ENCODE data around the gene DLL4.
A peak's percentile ranks its signal among the peaks of the same experiment; 100 is the strongest.

Gene DLL4

DNA sequence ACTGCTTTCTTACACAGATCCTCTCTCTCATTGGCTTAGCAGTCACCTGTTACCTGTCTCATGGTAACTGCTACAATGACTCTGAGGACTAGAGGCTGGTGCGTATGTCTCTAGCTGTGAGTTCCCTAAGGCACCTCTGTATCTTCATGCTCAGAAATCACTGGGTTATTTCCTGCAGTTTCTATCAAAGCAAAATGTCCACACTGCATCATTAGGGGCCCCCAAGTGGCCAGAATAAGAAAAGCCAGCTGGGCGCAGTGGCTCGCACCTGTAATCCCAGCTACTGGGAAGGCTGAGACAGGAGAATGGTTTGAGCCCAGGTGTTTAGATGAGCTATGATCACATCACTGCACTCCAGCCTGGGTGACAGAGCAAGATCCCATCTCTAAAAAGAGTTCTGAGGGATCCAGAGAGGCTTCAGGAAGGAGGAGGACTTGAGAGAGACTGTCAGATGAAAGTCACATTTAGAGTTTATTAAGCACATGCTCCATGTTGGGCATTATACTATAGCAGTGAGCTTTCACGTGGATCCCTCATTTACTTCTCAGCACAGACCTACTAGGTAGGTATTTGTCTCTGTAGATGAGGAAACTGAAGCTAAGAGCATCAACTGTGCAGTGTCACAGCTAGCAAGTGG, 37.2 kb upstream of the DLL4 start:
- Histone ChIP-seq H2BK5ac (ENCODE audit: low read length) (no peak overlapping the region), H3K4me1 (ENCODE audit: control insufficient read depth, low read depth, low read length) (no peaks in the 10 kb centered on the region), H3K79me1 (ENCODE audit: low read length) (peaks cover 8% of the 10 kb centered on the region), H3K27me3 (ENCODE audit: insufficient read depth, low read length, poor library complexity) (no peaks in the 10 kb centered on the region), H3K23ac (ENCODE audit: low read length) (no peak overlapping the region), H3K79me2 (ENCODE audit: control insufficient read depth, insufficient read depth, low read length) (peaks cover 6% of the 10 kb centered on the region), H4K8ac (ENCODE audit: low read depth, low read length) (no peak overlapping the region), H3K56ac (ENCODE audit: low read length) (no peak overlapping the region), H3K4me3 (ENCODE audit: low read length) (no peak overlapping the region), H4K5ac (ENCODE audit: low read length) (no peak overlapping the region), H3K4me2 (ENCODE audit: low read length) (no peak overlapping the region), H2BK120ac (ENCODE audit: low read depth, low read length) (no peak overlapping the region), H3K18ac (ENCODE audit: low read length) (no peak overlapping the region), H3K4ac (ENCODE audit: low read depth, low read length) (no peak overlapping the region), H3K36me3 (ENCODE audit: control insufficient read depth, insufficient read depth, low read length) (no peaks in the 10 kb centered on the region), H3K27ac (ENCODE audit: low read depth, low read length) (no peak overlapping the region), H2AK5ac (ENCODE audit: low read length) (no peak overlapping the region), H2BK15ac (replicated peaks; ENCODE audit: low read depth) (no peak overlapping the region), H3K9ac (ENCODE audit: low read length) (no peak overlapping the region)
- DNase-seq = peak; percentile 54
- no CpG with 5 or more reads among the region's 4 CpGs for WGBS (ENCODE audit: extremely low coverage, insufficient coverage, low lambda C conversion rate)

DNA sequence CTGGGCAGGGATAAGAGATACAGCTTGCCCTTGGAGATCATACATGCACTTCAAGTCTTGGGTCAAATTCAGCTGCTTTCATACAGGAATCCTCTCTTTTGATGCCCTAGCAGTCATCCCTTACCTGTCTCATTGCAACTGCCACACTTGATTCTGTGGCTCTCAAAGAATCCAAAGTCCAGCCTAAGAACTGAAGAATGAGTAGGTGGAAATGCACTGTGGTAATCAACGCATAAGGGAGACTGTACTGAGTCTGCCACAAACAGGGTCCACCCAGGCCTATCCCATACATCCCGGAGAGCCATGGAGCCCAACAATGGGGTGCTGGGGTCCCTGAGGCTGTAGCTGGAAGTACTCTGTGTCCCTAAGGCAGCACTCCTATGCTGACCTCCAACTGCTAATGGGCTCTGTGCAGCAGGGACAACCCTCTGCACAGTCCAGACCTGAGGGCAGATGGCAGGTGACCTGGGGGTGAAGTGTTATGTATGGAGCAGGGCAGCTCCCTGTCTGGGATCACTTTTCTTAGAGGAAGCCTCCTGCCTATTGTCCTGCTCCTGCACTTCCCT, 36.6 kb upstream of the DLL4 start:
- no peak overlapping the region for H3K4me3 ChIP-seq (ENCODE audit: low read length)
- no peak overlapping the region for H2AK5ac ChIP-seq (ENCODE audit: low read length)
- H3K56ac ChIP-seq (ENCODE audit: low read length) = no peak overlapping the region
- no peak overlapping the region for H2BK5ac ChIP-seq (ENCODE audit: low read length)
- H2BK120ac ChIP-seq (ENCODE audit: low read depth, low read length) = no peak overlapping the region
- H3K36me3 ChIP-seq (ENCODE audit: control insufficient read depth, insufficient read depth, low read length) = no peaks in the 10 kb centered on the region
- WGBS (ENCODE audit: extremely low coverage, insufficient coverage, low lambda C conversion rate) = no CpG with 5 or more reads among the region's 2 CpGs
- H3K18ac ChIP-seq (ENCODE audit: low read length) = no peak overlapping the region
- DNase-seq = no peak
- H3K9ac ChIP-seq (ENCODE audit: low read length) = no peak overlapping the region
- no peak overlapping the region for H2BK15ac ChIP-seq (replicated peaks; ENCODE audit: low read depth)
- no peak overlapping the region for H3K23ac ChIP-seq (ENCODE audit: low read length)
- H3K27me3 ChIP-seq (ENCODE audit: insufficient read depth, low read length, poor library complexity) = no peaks in the 10 kb centered on the region
- H3K79me2 ChIP-seq (ENCODE audit: control insufficient read depth, insufficient read depth, low read length) = peaks cover 6% of the 10 kb centered on the region
- no peak overlapping the region for H4K8ac ChIP-seq (ENCODE audit: low read depth, low read length)
- H3K4me2 ChIP-seq (ENCODE audit: low read length) = no peak overlapping the region
- no peak overlapping the region for H4K5ac ChIP-seq (ENCODE audit: low read length)
- H3K27ac ChIP-seq (ENCODE audit: low read depth, low read length) = no peak overlapping the region
- no peaks in the 10 kb centered on the region for H3K4me1 ChIP-seq (ENCODE audit: control insufficient read depth, low read depth, low read length)
- peaks cover 8% of the 10 kb centered on the region for H3K79me1 ChIP-seq (ENCODE audit: low read length)
- H3K4ac ChIP-seq (ENCODE audit: low read depth, low read length) = no peak overlapping the region

DNA sequence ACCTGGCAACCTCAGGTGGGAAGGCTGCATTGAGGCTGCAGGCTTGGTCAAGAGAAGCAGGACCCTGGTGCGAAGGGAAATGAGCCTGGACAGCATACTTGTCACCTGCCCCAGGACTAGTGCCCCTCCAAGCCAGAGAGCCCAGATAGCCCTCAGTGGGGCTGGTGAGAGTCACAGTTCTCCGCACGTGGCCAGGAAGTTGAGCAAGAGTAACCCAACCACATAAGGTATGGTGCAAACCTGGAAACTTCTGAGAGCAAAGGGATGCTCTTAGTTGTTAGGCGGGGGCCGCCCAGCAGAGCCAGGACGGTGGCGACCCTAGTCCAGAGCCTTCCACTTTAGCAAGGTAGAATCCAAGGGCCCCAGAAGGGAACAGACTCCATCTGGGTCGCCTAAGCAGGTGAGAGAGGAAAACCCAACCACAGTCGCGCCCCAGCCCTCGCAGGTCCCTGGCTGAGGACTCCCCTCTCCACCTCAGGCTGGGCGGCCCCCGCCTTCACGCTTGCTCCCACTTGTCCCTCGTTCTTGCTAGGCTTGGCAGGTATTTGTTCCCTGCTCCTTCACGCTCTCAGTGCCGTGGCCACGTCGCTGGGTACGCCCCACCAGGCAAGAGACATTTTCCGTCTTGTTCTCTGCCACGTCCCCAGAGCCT, 36.0 kb upstream of the DLL4 start:
- no CpG with 5 or more reads among the region's 22 CpGs for WGBS (ENCODE audit: extremely low coverage, insufficient coverage, low lambda C conversion rate)
- peak overlapping the region; percentile 80 for H3K56ac ChIP-seq (ENCODE audit: low read length)
- peaks cover 8% of the 10 kb centered on the region for H3K79me1 ChIP-seq (ENCODE audit: low read length)
- no peak overlapping the region for H4K8ac ChIP-seq (ENCODE audit: low read depth, low read length)
- H3K4me2 ChIP-seq (ENCODE audit: low read length) = no peak overlapping the region
- no peak overlapping the region for H2BK15ac ChIP-seq (replicated peaks; ENCODE audit: low read depth)
- H3K27me3 ChIP-seq (ENCODE audit: insufficient read depth, low read length, poor library complexity) = no peaks in the 10 kb centered on the region
- H3K27ac ChIP-seq (ENCODE audit: low read depth, low read length) = no peak overlapping the region
- H3K18ac ChIP-seq (ENCODE audit: low read length) = no peak overlapping the region
- DNase-seq = no peak
- no peak overlapping the region for H3K23ac ChIP-seq (ENCODE audit: low read length)
- no peak overlapping the region for H3K4me3 ChIP-seq (ENCODE audit: low read length)
- H3K4ac ChIP-seq (ENCODE audit: low read depth, low read length) = no peak overlapping the region
- no peaks in the 10 kb centered on the region for H3K4me1 ChIP-seq (ENCODE audit: control insufficient read depth, low read depth, low read length)
- H4K5ac ChIP-seq (ENCODE audit: low read length) = no peak overlapping the region
- peaks cover 6% of the 10 kb centered on the region for H3K79me2 ChIP-seq (ENCODE audit: control insufficient read depth, insufficient read depth, low read length)
- H3K36me3 ChIP-seq (ENCODE audit: control insufficient read depth, insufficient read depth, low read length) = no peaks in the 10 kb centered on the region
- H2BK5ac ChIP-seq (ENCODE audit: low read length) = no peak overlapping the region
- no peak overlapping the region for H2BK120ac ChIP-seq (ENCODE audit: low read depth, low read length)
- no peak overlapping the region for H3K9ac ChIP-seq (ENCODE audit: low read length)
- no peak overlapping the region for H2AK5ac ChIP-seq (ENCODE audit: low read length)

DNA sequence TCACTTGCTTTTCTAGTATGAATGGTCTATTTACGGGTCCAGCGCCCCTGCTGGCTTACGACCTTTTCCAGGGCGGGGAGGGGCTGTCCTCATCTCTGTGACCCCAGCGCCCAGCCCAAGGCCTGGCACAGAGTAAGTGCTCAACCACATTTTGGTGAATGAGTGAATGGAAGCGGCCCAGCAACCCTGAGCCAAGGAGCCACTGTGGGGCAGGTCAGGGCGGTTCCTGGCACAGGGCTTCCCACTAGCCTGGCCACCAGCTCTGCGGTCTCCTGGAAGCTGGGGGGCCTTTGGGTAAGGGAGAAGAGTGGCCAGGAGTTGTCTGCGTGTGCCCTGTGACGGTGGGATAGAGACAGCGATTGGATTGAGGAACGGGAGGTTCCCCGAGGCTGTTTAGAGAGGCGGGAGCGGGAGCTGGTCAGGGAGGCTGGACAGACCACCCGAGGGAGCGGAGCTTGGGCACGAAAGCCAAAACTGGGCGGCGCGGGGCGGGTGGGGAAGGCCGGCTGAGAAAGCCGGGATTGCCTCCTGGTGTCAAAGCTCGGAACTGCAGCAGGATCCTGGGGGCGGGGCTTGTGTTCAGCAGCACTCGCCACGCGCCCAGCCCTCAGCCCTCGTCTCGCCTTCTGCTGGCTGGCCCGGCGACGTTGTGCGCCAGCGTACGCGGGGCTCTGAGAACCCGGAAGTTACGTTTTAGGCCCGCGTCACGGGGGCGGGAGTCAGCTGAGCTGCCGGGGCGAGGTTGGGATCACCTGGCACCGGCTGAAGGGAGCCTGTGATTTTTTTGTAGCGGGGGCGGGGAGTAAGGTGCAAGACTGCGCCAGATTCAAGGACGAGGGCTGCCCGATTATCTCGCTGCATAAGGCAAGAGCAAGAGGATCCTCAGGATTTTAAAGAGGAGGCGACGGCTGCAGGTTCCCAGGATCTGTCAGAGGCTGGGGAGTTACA, 35.1 kb upstream of the DLL4 start, which contains the start of gene VPS18:
Gene VPS18 (plus strand): TSS at position 718 of the 948 bp plus-strand sequence. CDS start 319 bp downstream, outside the sequence.
- peaks cover 1% of the 10 kb centered on the region for H3K36me3 ChIP-seq (ENCODE audit: control insufficient read depth, insufficient read depth, low read length)
- no peak within 1 kb of the TSS for H4K5ac ChIP-seq (ENCODE audit: low read length)
- no peak within 1 kb of the TSS for H2AK5ac ChIP-seq (ENCODE audit: low read length)
- H3K27me3 ChIP-seq (ENCODE audit: insufficient read depth, low read length, poor library complexity) = no peaks in the 10 kb centered on the region
- peaks cover 6% of the 10 kb centered on the region for H3K79me2 ChIP-seq (ENCODE audit: control insufficient read depth, insufficient read depth, low read length)
- H3K27ac ChIP-seq (ENCODE audit: low read depth, low read length) = peak within 1 kb of the TSS; percentile 63
- H3K18ac ChIP-seq (ENCODE audit: low read length) = peak within 1 kb of the TSS; percentile 22
- no peaks in the 10 kb centered on the region for H3K4me1 ChIP-seq (ENCODE audit: control insufficient read depth, low read depth, low read length)
- peaks cover 8% of the 10 kb centered on the region for H3K79me1 ChIP-seq (ENCODE audit: low read length)
- peak within 1 kb of the TSS; percentile 90 for H3K4me3 ChIP-seq (ENCODE audit: low read length)
- no peak within 1 kb of the TSS for H4K8ac ChIP-seq (ENCODE audit: low read depth, low read length)
- DNase-seq = peak; percentile 98
- H3K4ac ChIP-seq (ENCODE audit: low read depth, low read length) = no peak within 1 kb of the TSS
- no peak within 1 kb of the TSS for H2BK5ac ChIP-seq (ENCODE audit: low read length)
- H3K56ac ChIP-seq (ENCODE audit: low read length) = peak within 1 kb of the TSS; percentile 98
- WGBS (ENCODE audit: extremely low coverage, insufficient coverage, low lambda C conversion rate) = no CpG with 5 or more reads among the region's 55 CpGs
- peak within 1 kb of the TSS; percentile 56 for H3K23ac ChIP-seq (ENCODE audit: low read length)
- H2BK120ac ChIP-seq (ENCODE audit: low read depth, low read length) = no peak within 1 kb of the TSS
- peak within 1 kb of the TSS; percentile 73 for H3K4me2 ChIP-seq (ENCODE audit: low read length)
- no peak within 1 kb of the TSS for H2BK15ac ChIP-seq (replicated peaks; ENCODE audit: low read depth)
- peak within 1 kb of the TSS; percentile 94 for H3K9ac ChIP-seq (ENCODE audit: low read length)

DNA sequence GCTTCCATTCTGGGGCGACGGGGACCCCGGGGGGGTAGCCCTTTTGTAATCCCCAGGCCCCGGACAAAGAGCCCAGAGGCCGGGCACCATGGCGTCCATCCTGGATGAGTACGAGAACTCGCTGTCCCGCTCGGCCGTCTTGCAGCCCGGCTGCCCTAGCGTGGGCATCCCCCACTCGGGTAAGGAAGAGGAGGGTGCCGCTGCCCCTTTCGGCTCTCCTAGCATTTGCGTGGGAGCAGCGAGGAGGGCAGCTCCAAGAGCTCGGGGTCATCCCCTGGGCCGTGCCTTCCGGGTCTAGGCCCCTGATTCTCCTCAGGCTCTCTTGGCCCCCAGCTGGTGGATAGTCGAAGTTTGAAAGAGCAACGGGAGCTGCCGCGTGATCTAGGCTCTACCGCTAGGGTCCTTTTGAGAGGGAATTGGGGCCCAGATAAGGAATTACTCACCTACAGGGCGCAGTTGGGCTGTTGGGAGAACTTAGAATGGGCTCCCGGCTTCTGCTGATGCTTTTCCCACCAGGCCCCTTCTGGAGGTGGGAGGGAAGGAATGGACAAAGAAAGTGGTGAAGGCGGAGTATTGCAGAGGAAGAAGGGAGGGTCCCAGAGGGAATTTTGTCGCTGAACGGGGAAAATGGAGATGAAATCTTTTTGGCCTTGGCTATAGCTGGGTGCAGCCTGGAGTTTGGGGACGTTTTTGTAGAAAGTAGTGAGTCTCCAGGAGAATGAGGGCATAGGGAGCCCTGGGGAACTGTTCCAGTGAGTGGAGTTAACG, 34.3 kb upstream of the DLL4 start:
- Histone ChIP-seq H3K23ac (ENCODE audit: low read length) (peak overlapping the region; percentile 56), H3K27ac (ENCODE audit: low read depth, low read length) (peak overlapping the region; percentile 63)

More for the DNA sequence above, 34.3 kb upstream of the DLL4 start:
- Histone ChIP-seq H2BK120ac (ENCODE audit: low read depth, low read length) (no peak overlapping the region), H3K79me1 (ENCODE audit: low read length) (peaks cover 8% of the 10 kb centered on the region), H3K4me3 (ENCODE audit: low read length) (peak overlapping the region; percentile 90), H2BK5ac (ENCODE audit: low read length) (no peak overlapping the region), H4K8ac (ENCODE audit: low read depth, low read length) (no peak overlapping the region), H4K5ac (ENCODE audit: low read length) (no peak overlapping the region), H3K27me3 (ENCODE audit: insufficient read depth, low read length, poor library complexity) (no peaks in the 10 kb centered on the region), H3K36me3 (ENCODE audit: control insufficient read depth, insufficient read depth, low read length) (peaks cover 7% of the 10 kb centered on the region), H3K4me2 (ENCODE audit: low read length) (peak overlapping the region; percentile 61), H3K79me2 (ENCODE audit: control insufficient read depth, insufficient read depth, low read length) (peaks cover 6% of the 10 kb centered on the region), H3K9ac (ENCODE audit: low read length) (peak overlapping the region; percentile 94), H3K18ac (ENCODE audit: low read length) (peak overlapping the region; percentile 22), H2BK15ac (replicated peaks; ENCODE audit: low read depth) (no peak overlapping the region), H2AK5ac (ENCODE audit: low read length) (no peak overlapping the region), H3K4me1 (ENCODE audit: control insufficient read depth, low read depth, low read length) (no peaks in the 10 kb centered on the region), H3K4ac (ENCODE audit: low read depth, low read length) (no peak overlapping the region), H3K56ac (ENCODE audit: low read length) (peak overlapping the region; percentile 98)
- peak; percentile 95 for DNase-seq
- no CpG with 5 or more reads among the region's 33 CpGs for WGBS (ENCODE audit: extremely low coverage, insufficient coverage, low lambda C conversion rate)

Data from mesendoderm (in vitro differentiated cells).